Right ventricle myocardium inferior (tissue), 1 donor: ENCODE data around the gene RNLS. TPM values are rescaled to one million over a fixed set of nuclear protein-coding genes. Genes with fewer than 3 reads are reported as not detected.
"Not testable (repeated sequence)": the region's sequence is repeated elsewhere in the genome, so short reads cannot be mapped to it uniquely, and the experiment has no call there.

ENCODE experiments used
- ATAC-seq: fragments of 200-7000 bp; cut with Tn5 transposase; one replicate; pipeline ENCODE4 v1.9.1; 2020; ENCODE audit warnings: mild to moderate bottlenecking, moderate library complexity
- DNase-seq: peaks from one replicate; pipeline ENCODE4 v3.0.0; 2021; ENCODE audit errors: missing footprints
- intact Hi-C: fragments of 100-400 bp; cut with DNase I; formaldehyde crosslinking; loops from one replicate; pipeline ENCODE4 v1.11.0; 2022
- total RNA-seq: library from RNA; stranded (reverse); fragmentation: NEBNext Ultra II Directional; extraction: Animal tissue kit (Norgen Biotek cat#: 25700); gene quantifications from one replicate; pipeline ENCODE4 v1.2.1, GENCODE V29; 2021
- donor health status: DM: no; HTN: yes; CAD: no; lungs with severe emphysema.

RNLS gene
- total RNA-seq, 1 donor from 2014 or later, result 20.6 TPM

DNA sequence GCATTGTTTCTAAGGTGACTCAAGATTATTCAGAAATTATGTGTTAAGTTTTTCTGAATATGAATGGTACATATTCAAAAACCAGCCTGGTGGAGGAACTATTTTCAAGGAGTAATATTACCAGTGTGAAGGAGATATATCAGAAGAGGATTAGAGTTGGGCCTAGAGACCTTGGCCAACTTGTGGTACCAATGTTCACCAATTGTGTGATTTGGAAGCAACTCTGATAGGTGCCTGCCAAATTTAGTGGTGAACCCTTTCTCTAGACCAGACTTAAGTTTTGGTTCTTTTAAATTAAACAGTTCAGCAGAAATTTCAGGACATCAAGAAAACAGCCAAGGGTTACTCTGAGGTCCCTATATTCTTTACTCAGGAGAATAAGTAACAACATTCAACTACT lies 88.6 kb downstream of the RNLS start:
- DNase-seq (no peak), ATAC-seq (no peak)
- intact Hi-C loops, result no loop called here

DNA sequence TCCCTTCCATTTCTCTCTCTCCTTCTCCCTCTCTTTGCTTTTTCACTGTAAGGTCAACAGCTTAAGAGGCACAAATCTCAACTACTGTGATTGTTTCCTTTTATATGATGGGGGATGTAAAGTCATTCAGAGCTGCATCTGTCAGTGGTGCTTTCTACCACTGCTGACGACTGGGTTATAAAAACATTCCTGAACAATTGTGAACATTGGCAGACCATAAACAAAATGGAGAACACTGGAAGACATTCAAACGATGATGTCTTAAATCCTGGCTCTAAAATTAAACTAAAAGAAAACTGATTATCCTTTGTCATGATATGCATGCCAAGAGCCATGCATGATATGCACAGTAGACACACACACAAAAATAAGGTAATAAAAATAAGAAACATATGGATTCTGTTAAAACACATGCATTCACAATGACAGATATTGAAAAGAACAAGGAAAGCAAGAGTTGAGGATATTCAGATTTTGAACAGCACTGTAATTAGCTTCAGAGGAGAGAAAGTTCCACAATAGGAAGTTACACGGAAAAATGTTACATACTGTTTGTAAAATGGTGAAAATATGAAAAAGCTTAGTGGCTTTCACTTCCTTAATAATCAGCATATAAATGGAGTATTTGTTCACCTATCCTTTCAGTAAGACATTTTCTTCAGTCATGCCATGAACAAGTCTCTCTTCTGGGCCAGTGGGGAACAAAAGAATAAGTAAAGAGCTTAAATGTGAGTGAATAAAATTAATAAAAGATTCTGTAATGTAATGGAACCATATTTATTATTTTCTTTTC lies 89.2 kb downstream of the RNLS start:
- intact Hi-C loops, result no loop called here
- DNase-seq, result no peak
- no peak for ATAC-seq

- intact Hi-C loops, result no loop called here
- DNase-seq (no peak), ATAC-seq (no peak)
Observed at GRCh38 chr10:88491314-88491713, 91.8 kb downstream of the RNLS start.

DNA sequence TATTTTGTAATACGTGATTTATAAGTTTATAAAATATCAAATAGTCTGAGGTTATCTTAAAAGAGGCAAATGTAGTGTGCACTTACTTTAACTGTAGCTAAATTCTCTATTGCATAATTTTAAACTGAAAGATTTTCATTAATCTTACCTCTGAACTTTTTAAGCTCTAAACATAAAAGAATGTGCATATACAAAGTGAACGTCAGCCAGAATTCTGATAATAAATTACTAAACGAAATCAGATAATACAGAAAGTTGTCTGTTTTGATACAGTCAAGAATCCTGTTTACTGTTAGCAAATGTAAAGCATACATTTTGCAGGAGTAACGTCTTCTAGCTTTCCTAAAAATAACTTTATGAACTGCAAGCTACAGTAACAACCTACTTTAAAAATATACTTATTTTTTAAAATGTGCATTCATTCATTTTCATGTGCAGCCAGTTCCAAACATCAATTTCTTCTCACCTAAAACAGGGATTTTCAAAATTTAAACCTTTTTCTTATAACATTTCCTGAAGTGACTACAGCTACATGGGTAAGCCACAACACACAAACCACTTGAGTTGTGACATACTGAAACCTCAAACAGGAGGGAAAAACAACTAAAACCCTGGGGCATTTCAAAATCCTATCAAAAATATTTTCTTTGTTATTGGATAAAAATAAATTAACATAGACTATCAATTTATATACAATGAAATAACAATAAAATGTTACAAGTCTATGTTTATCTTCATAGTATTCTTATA lies 92.7 kb downstream of the RNLS start:
- DNase-seq, result no peak
- intact Hi-C loops, result no loop called here
- ATAC-seq, result no peak

DNA sequence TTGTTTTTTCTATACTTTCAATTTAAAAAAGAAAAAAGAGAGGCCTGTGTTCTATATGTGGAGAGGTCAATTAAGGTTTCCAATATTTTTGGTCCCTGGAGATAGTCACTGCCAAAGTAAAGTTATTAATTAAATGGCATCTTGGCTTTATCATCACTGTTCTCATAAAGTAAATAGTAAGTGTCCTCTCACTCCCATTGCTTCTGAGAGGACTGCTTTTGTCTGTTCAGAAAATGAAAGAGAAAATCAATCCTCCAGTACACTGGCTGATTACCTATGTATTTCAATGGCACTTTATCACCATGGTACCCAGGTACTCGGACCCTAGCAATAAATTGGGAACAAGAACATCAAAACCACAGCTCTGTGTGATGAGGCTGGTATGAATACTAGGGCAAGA lies 94.0 kb downstream of the RNLS start:
- intact Hi-C loops, result no loop called here
- ATAC-seq (no peak), DNase-seq (no peak)

DNA sequence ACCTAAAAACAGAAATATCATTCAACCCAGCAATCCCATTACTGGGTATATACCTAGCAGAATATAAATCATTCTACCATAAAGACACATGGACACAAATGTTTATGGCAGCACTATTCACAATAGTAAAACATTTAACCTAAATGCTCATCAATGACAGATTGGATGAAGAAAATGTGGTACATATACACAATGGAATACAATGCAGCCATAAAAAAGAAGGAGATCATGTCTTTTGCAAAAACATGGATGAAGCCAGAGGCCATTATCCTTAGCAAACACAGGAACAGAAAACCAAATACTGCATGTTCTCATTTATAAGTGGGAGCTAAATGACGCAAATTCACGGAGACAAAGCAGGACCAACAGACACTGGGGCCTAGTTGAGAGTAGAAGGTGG lies 96.3 kb downstream of the RNLS start:
- intact Hi-C loops, ATAC-seq, DNase-seq: not testable (repeated sequence)

- no peak for DNase-seq
- ATAC-seq, result no peak
- intact Hi-C loops, result no loop called here
Observed at GRCh38 chr10:88482220-88482619, 100.9 kb downstream of the RNLS start.

GRCh38 chr10:88478256-88478655 lies 104.9 kb downstream of the RNLS start:
- DNase-seq (no peak), ATAC-seq (peak; percentile 40)
- intact Hi-C loops, result no loop called here

- intact Hi-C loops, result no loop called here
- ATAC-seq (peak; percentile 65), DNase-seq (no peak)
Observed at GRCh38 chr10:88477343-88478085, 105.6 kb downstream of the RNLS start.

DNA sequence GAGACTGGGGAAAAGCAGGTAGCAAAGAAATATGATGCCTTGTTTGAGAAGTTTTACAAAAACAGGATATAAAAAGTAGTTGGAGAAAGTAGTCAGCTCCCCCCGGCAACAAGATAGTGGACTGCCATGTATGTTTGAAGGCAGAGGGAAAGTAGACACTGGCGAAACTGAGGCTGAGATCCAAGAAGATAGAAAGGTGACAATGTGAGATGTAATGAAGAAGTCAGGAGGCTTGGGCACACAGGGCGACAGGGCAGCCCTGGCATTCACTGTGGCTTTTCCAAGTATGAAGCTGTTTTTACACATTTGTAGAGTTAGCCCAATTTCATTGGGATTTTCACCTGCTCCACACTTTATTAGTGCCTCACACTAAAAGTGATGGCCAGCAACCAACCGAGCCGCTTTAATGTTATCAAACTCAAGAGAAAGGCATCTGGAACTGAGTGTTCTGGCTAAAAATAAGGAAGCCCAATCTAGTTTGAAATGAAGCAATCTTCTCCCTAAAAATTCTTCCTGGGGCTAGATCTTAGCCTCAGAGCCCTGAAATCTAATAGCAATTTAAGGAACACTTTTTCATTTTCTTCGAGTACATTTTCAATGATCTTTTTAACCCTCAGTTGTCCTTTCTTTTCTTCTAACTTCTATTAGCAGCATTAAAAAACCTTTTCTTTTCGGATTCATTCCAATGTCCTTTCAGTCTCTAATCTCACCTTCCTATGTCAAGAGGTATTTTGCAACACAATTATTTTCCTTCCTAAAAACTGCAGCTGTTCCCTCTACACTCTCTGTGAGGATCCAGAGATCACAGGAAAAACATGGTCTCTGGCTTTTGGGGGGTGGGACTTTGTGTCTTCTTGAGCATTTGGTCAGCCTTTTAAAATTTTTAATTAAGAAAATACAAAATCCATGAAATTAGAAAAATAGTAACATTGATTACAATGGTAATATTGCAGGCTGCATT lies 108.0 kb downstream of the RNLS start:
- intact Hi-C loops, result no loop called here
- ATAC-seq (peak; percentile 69), DNase-seq (peak; percentile 55)

GRCh38 chr10:88473989-88474883 lies 108.9 kb downstream of the RNLS start:
- no peak for DNase-seq
- intact Hi-C loops, result no loop called here
- ATAC-seq, result no peak

DNA sequence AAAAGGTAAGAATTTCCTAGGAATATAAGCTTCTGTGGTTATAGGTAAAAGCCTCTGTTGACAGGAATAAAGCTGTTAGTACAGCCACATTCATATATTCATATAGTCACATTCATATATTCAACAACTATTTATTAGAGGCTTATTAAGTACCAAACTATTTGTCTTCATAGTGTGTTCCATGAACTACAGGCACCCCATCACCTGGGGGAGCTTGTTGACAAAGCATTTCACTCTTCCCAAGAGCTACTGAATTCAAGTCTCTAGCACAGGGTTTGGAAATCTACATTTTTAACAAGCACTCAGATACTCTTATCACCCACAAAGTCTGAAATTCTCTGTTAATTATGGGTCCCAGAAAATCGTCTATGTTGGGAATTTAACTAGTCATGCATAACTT lies 110.6 kb downstream of the RNLS start:
- ATAC-seq (no peak), DNase-seq (no peak)
- intact Hi-C loops, result no loop called here

DNA sequence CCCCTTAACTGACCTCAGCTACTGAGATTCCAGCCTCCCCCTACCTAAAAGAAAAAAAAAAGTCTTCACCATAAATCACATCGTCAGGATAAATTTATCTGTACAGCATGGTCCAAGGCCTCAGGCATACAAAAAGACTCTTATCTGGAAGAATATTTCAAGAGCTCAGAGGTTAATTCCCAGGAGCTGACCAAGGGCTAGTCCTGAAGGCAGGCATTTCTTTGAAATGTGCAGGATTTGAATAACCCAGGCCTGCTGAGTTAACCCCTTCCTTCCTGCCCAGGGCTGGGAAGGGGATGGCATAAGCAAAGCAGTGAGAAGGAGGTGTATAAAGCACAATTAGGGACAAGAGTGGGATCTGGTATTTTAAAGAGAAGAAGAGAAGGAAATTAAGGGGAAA lies 111.2 kb downstream of the RNLS start:
- no peak for DNase-seq
- intact Hi-C loops, result no loop called here
- ATAC-seq, result no peak

GRCh38 chr10:88467835-88468485 lies 115.2 kb downstream of the RNLS start:
- ATAC-seq, result no peak
- no peak for DNase-seq
- intact Hi-C loops, result no loop called here

GRCh38 chr10:88466786-88467185 lies 116.3 kb downstream of the RNLS start:
- intact Hi-C loops, result no loop called here
- ATAC-seq (no peak), DNase-seq (no peak)

- ATAC-seq (no peak), DNase-seq (no peak)
- intact Hi-C loops, result no loop called here
Observed at GRCh38 chr10:88465765-88466164, 117.4 kb downstream of the RNLS start.

GRCh38 chr10:88463811-88464210 lies 119.3 kb downstream of the RNLS start:
- DNase-seq (no peak), ATAC-seq (no peak)
- intact Hi-C loops, result no loop called here
